Measurements from ENCODE around the gene SMIM27. TPM values are rescaled to one million over a fixed set of nuclear protein-coding genes. Genes with fewer than 3 reads are reported as not detected.

The SMIM27 gene
- total RNA-seq, 2 donors from 2014 or later, result 14.0 to 18.4 TPM

DNA sequence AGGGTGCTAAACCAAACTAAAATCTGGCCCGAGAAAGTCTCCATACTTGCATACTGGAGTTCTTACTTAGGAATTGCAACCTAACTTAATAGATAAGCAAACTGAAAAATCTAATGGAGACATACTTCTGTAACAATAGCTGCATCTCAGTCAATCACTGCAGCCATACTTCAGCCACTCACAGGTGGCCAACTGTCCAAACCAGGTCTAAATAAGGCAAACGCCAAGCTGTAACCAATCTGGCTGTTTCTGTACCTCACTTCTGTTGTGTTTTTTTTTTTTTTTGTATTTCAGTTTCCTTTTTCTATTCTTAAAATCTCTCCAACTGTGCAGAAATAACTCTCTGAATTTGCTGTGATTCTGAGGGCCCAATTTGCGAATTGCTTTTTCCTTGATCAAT, 25.2 kb downstream of the SMIM27 start:
- no peak for TF ChIP-seq CTCF (conservative IDR thresholded peaks at IDR 0.05)
- WGBS, 2 experiments (ENCODE audit: insufficient coverage in 1 of 2, insufficient read length in 1 of 2), result 89 to 100% methylated on average over 1 to 3 of the region's 3 CpGs

DNA sequence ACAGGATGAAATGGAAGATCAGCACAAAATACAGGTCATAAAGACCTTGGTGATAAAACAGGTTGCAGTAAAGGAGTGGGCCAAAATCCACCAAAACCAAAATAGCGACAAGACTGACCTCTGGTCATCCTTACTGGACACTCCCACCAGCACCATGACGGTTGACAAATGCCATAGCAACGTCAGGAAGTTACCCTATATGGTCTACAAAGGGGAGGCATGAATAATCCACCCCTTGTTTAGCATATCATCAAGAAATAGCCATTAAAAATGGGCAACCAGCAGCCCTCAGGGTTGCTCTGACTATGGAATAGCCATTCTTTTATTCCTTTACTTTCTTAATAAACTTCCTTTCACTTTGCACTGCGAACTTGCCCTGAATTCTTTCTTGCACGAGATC, 26.8 kb downstream of the SMIM27 start:
- whole genome bisulfite sequencing, 2 experiments (ENCODE audit: insufficient coverage in 1 of 2, insufficient read length in 1 of 2), result 93 to 100% methylated on average over 2 to 5 of the region's 5 CpGs
- DNase-seq, result no peak
- Histone ChIP-seq H3K9me3 (ENCODE audit: control insufficient read depth, low read length) (no peaks in the 10 kb centered on the region), H3K27me3 (ENCODE audit: control insufficient read depth, insufficient read depth, low read length, poor library complexity, severe bottlenecking) (no peaks in the 10 kb centered on the region), H3K27ac (ENCODE audit: low read depth, low read length) (no peak overlapping the region), H3K36me3 (ENCODE audit: control insufficient read depth, insufficient read depth, low read length) (no peaks in the 10 kb centered on the region), H3K4me3 (ENCODE audit: low read length) (no peak overlapping the region), H3K9ac (ENCODE audit: extremely low read depth, low read length, poor library complexity, severe bottlenecking) (no peak overlapping the region), H3K4me1 (ENCODE audit: control insufficient read depth, insufficient read depth, low read length) (no peaks in the 10 kb centered on the region)
- no peak for TF ChIP-seq CTCF (conservative IDR thresholded peaks at IDR 0.05)
- Mint-ChIP-seq H3K27me3 (ENCODE audit: insufficient read depth) (no peaks in the 10 kb centered on the region), H3K27ac (no peak overlapping the region), H3K9me3 (no peaks in the 10 kb centered on the region), H3K4me1 (peaks cover 18% of the 10 kb centered on the region), H3K4me3 (no peak overlapping the region), H3K36me3 (ENCODE audit: low read depth) (no peaks in the 10 kb centered on the region)

More for the DNA sequence above, 25.2 kb downstream of the SMIM27 start:
- H3K27ac Mint-ChIP-seq, result no peak overlapping the region
- H3K4me3 Mint-ChIP-seq, result no peak overlapping the region
- H3K9me3 Mint-ChIP-seq, result no peaks in the 10 kb centered on the region
- DNase-seq, result no peak
- Histone ChIP-seq H3K4me1 (ENCODE audit: control insufficient read depth, insufficient read depth, low read length) (no peaks in the 10 kb centered on the region), H3K4me3 (ENCODE audit: low read length) (no peak overlapping the region), H3K27ac (ENCODE audit: low read depth, low read length) (no peak overlapping the region), H3K9ac (ENCODE audit: extremely low read depth, low read length, poor library complexity, severe bottlenecking) (no peak overlapping the region), H3K36me3 (ENCODE audit: control insufficient read depth, insufficient read depth, low read length) (no peaks in the 10 kb centered on the region), H3K27me3 (ENCODE audit: control insufficient read depth, insufficient read depth, low read length, poor library complexity, severe bottlenecking) (no peaks in the 10 kb centered on the region), H3K9me3 (ENCODE audit: control insufficient read depth, low read length) (no peaks in the 10 kb centered on the region)
- no peaks in the 10 kb centered on the region for H3K36me3 Mint-ChIP-seq (ENCODE audit: low read depth)
- H3K4me1 Mint-ChIP-seq, result peaks cover 18% of the 10 kb centered on the region
- H3K27me3 Mint-ChIP-seq (ENCODE audit: insufficient read depth), result no peaks in the 10 kb centered on the region

- no peaks in the 10 kb centered on the region for H3K9me3 Mint-ChIP-seq
- H3K36me3 Mint-ChIP-seq (ENCODE audit: low read depth), result no peaks in the 10 kb centered on the region
- no peak overlapping the region for H3K27ac Mint-ChIP-seq
- Histone ChIP-seq H3K36me3 (ENCODE audit: control insufficient read depth, insufficient read depth, low read length) (no peaks in the 10 kb centered on the region), H3K4me3 (ENCODE audit: low read length) (no peak overlapping the region), H3K9me3 (ENCODE audit: control insufficient read depth, low read length) (no peaks in the 10 kb centered on the region), H3K9ac (ENCODE audit: extremely low read depth, low read length, poor library complexity, severe bottlenecking) (no peak overlapping the region), H3K27ac (ENCODE audit: low read depth, low read length) (no peak overlapping the region), H3K27me3 (ENCODE audit: control insufficient read depth, insufficient read depth, low read length, poor library complexity, severe bottlenecking) (no peaks in the 10 kb centered on the region), H3K4me1 (ENCODE audit: control insufficient read depth, insufficient read depth, low read length) (no peaks in the 10 kb centered on the region)
- peaks cover 18% of the 10 kb centered on the region for H3K4me1 Mint-ChIP-seq
- no peak overlapping the region for H3K4me3 Mint-ChIP-seq
- 25 to 33% methylated on average over 4 of the region's 4 CpGs for WGBS, 2 experiments (ENCODE audit: insufficient coverage in 1 of 2, insufficient read length in 1 of 2)
- TF ChIP-seq CTCF (conservative IDR thresholded peaks at IDR 0.05), result peak; percentile 97
- no peaks in the 10 kb centered on the region for H3K27me3 Mint-ChIP-seq (ENCODE audit: insufficient read depth)
- peak; percentile 88 for DNase-seq
Observed at GRCh38 chr9:32579706-32580331, 27.7 kb downstream of the SMIM27 start.
